Stimulated activated CD8-positive, alpha-beta memory T cell treated with anti-CD3 and anti-CD28 coated beads, Interleukin-15, amount 100 ng/mL, for 4 hours (primary cell): ENCODE results near the gene ZNF641.

Experiments
- DNase-seq, 2 donors: peaks; one replicate each; pipeline ENCODE4 v3.0.0-alpha.2; 2020; ENCODE audit warnings: low read depth in 2 of 2

Gene ZNF641

GRCh38 chr12:48350249-48351021, at the start of gene ZNF641:
ZNF641 (minus strand) TSS chr12:48350919; CDS start chr12:48348090, 2,829 bp downstream.
- peak; percentile 63 to 72 for DNase-seq

GRCh38 chr12:48390026-48390425, 39.3 kb upstream of the ZNF641 start:
- DNase-seq = no peak

- no peak for DNase-seq
These were observed 38.7 kb upstream of the ZNF641 start for GRCh38 chr12:48389409-48389808.

GRCh38 chr12:48388938-48389337, 38.2 kb upstream of the ZNF641 start:
- no peak for DNase-seq

GRCh38 chr12:48388460-48388859, 37.7 kb upstream of the ZNF641 start:
- no peak for DNase-seq

GRCh38 chr12:48380596-48380995, 29.9 kb upstream of the ZNF641 start:
- no peak for DNase-seq

- DNase-seq = no peak
These were observed 29.1 kb upstream of the ZNF641 start for GRCh38 chr12:48379794-48380193.

- DNase-seq = no peak
These were observed 26.9 kb upstream of the ZNF641 start for GRCh38 chr12:48377646-48378045.

GRCh38 chr12:48374164-48374563, 23.4 kb upstream of the ZNF641 start:
- DNase-seq = no peak

- no peak for DNase-seq
These were observed 15.4 kb upstream of the ZNF641 start for GRCh38 chr12:48366131-48366530.

- no peak for DNase-seq
These were observed 11.1 kb upstream of the ZNF641 start for GRCh38 chr12:48361664-48362339.

GRCh38 chr12:48358937-48359513, 8.3 kb upstream of the ZNF641 start:
- DNase-seq = no peak

GRCh38 chr12:48356041-48356768, 5.5 kb upstream of the ZNF641 start:
- no peak for DNase-seq

GRCh38 chr12:48352157-48352760, 1.5 kb upstream of the ZNF641 start:
- no peak for DNase-seq

GRCh38 chr12:48351022-48351708, 446 bp upstream of the ZNF641 start:
- DNase-seq = no peak

GRCh38 chr12:48349471-48349870, 1.2 kb downstream of the ZNF641 start:
- DNase-seq = no peak

GRCh38 chr12:48342980-48343379, 7.7 kb downstream of the ZNF641 start:
- DNase-seq = no peak

GRCh38 chr12:48340943-48341342, 9.8 kb downstream of the ZNF641 start:
- no peak for DNase-seq

- DNase-seq = no peak
These were observed 11.1 kb downstream of the ZNF641 start for GRCh38 chr12:48339442-48340117.

GRCh38 chr12:48336564-48336963, 14.2 kb downstream of the ZNF641 start:
- DNase-seq = no peak

GRCh38 chr12:48336061-48336460, 14.7 kb downstream of the ZNF641 start:
- DNase-seq = no peak
